ENCODE measurements around the gene MCM6.

- TF ChIP-seq, protein P1, sequence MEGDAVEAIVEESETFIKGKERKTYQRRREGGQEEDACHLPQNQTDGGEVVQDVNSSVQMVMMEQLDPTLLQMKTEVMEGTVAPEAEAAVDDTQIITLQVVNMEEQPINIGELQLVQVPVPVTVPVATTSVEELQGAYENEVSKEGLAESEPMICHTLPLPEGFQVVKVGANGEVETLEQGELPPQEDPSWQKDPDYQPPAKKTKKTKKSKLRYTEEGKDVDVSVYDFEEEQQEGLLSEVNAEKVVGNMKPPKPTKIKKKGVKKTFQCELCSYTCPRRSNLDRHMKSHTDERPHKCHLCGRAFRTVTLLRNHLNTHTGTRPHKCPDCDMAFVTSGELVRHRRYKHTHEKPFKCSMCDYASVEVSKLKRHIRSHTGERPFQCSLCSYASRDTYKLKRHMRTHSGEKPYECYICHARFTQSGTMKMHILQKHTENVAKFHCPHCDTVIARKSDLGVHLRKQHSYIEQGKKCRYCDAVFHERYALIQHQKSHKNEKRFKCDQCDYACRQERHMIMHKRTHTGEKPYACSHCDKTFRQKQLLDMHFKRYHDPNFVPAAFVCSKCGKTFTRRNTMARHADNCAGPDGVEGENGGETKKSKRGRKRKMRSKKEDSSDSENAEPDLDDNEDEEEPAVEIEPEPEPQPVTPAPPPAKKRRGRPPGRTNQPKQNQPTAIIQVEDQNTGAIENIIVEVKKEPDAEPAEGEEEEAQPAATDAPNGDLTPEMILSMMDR (IDR thresholded peaks at IDR 0.05) = no peak
- TF ChIP-seq POLR2A (IDR thresholded peaks at IDR 0.05) = no peak
Observed at GRCh38 chr2:135862718-135863117, 13.5 kb downstream of the MCM6 start.

Data from thyroid gland (tissue), 4 donors.